DND-41 (cell line): ENCODE data around the gene IL12RB2.

Source experiments
- ATAC-seq: fragments of 200-7000 bp; cut with Tn5 transposase; 3 replicates; pipeline ENCODE4 v1.9.1; 2021; ENCODE audit warnings: low read depth; ENCODE audit not compliant: insufficient read depth
- DNase-seq: peaks from one replicate; pipeline ENCODE4 v3.0.0-alpha.2; 2020
- H2AFZ ChIP-seq: 2 replicates; pipeline ENCODE4 v1.6.0; 2012; ENCODE audit warnings: low read depth, low read length
- H3K27ac ChIP-seq: 2 replicates; pipeline ENCODE4 v1.5.1; 2012; ENCODE audit warnings: low read length, inconsistent platforms
- H3K27me3 ChIP-seq: fragments of 200-600 bp; sonication (generic); 2 replicates; pipeline ENCODE4 v1.6.0; 2012; ENCODE audit warnings: low read length, mild to moderate bottlenecking, inconsistent platforms; ENCODE audit not compliant: insufficient read depth, poor library complexity
- H3K36me3 ChIP-seq: 2 replicates; pipeline ENCODE4 v1.5.1; 2012; ENCODE audit warnings: low read length, inconsistent platforms; ENCODE audit not compliant: insufficient read depth
- H3K4me1 ChIP-seq: 2 replicates; pipeline ENCODE4 v1.5.1; 2012; ENCODE audit warnings: mild to moderate bottlenecking, low read length; ENCODE audit not compliant: insufficient read depth
- H3K4me2 ChIP-seq: 2 replicates; pipeline ENCODE4 v1.6.0; 2012; ENCODE audit warnings: mild to moderate bottlenecking, moderate library complexity, low read length, inconsistent platforms; ENCODE audit not compliant: insufficient read depth
- H3K4me3 ChIP-seq, 2 experiments: fragments of 200-600 bp in 1 of 2; shearing (Covaris generic) in 1 of 2; 2 replicates each; pipeline ENCODE4 v1.5.1; 2012 to 2016; ENCODE audit warnings: inconsistent platforms in 2 of 2, low read length in 2 of 2, mild to moderate bottlenecking in 2 of 2, low read depth in 1 of 2, moderate library complexity in 1 of 2
- H3K79me2 ChIP-seq: 2 replicates; pipeline ENCODE4 v1.6.0; 2012; ENCODE audit warnings: low read length, inconsistent platforms; ENCODE audit not compliant: insufficient read depth
- H3K9ac ChIP-seq: 2 replicates; pipeline ENCODE4 v1.6.0; 2012; ENCODE audit warnings: low read depth, mild to moderate bottlenecking, inconsistent platforms, low read length, moderate library complexity
- H3K9me3 ChIP-seq: 2 replicates; pipeline ENCODE4 v1.5.1; 2012; ENCODE audit warnings: low read length, moderate library complexity, mild to moderate bottlenecking, inconsistent platforms; ENCODE audit not compliant: insufficient read depth, severe bottlenecking
- H4K20me1 ChIP-seq: 2 replicates; pipeline ENCODE4 v1.6.0; 2012; ENCODE audit warnings: low read length; ENCODE audit not compliant: insufficient read depth
- CTCF ChIP-seq: IDR thresholded peaks from 2 replicates; pipeline ENCODE4 v1.5.1; 2012; ENCODE audit warnings: borderline replicate concordance, low read length, moderate library complexity, mild to moderate bottlenecking; ENCODE audit not compliant: poor library complexity, severe bottlenecking; ENCODE audit errors: extremely low read depth
- EZH2 ChIP-seq: IDR thresholded peaks from 3 replicates; pipeline ENCODE4 v1.6.1; 2012; ENCODE audit warnings: borderline replicate concordance, low read depth, mild to moderate bottlenecking, moderate library complexity, low read length, inconsistent platforms; ENCODE audit not compliant: severe bottlenecking

IL12RB2 gene

GRCh38 chr1:67383999-67384638 is 76.4 kb downstream of the IL12RB2 start:
- Histone ChIP-seq H4K20me1 (no peaks in the 10 kb centered on the region), H3K27me3 (no peaks in the 10 kb centered on the region), H3K9ac (no peak overlapping the region), H3K36me3 (no peaks in the 10 kb centered on the region), H3K4me3 (no peak overlapping the region), H3K9me3 (peaks cover 21% of the 10 kb centered on the region), H3K27ac (no peak overlapping the region), H2AFZ (no peak overlapping the region), H3K79me2 (no peaks in the 10 kb centered on the region), H3K4me1 (no peaks in the 10 kb centered on the region), H3K4me2 (no peak overlapping the region)
- no peak for TF ChIP-seq EZH2
- TF ChIP-seq CTCF: no peak
- ATAC-seq: no peak
- DNase-seq: no peak

GRCh38 chr1:67390041-67390887 is 82.6 kb downstream of the IL12RB2 start:
- DNase-seq (no peak), ATAC-seq (no peak)
- Histone ChIP-seq H2AFZ (no peak overlapping the region), H4K20me1 (peaks cover 6% of the 10 kb centered on the region; the same call in 1 of the 2 replicates), H3K27ac (no peak overlapping the region), H3K36me3 (no peaks in the 10 kb centered on the region), H3K4me2 (no peak overlapping the region), H3K79me2 (no peaks in the 10 kb centered on the region), H3K9ac (no peak overlapping the region), H3K27me3 (no peaks in the 10 kb centered on the region), H3K4me3 (no peak overlapping the region), H3K9me3 (peaks cover 5% of the 10 kb centered on the region), H3K4me1 (peaks cover 25% of the 10 kb centered on the region)
- no peak for TF ChIP-seq CTCF

- Histone ChIP-seq H3K9ac (peak overlapping the region; percentile 30), H3K9me3 (no peaks in the 10 kb centered on the region), H2AFZ (no peak overlapping the region), H3K27me3 (no peaks in the 10 kb centered on the region), H4K20me1 (peaks cover 6% of the 10 kb centered on the region; the same call in 1 of the 2 replicates), H3K4me3 (peak overlapping the region in 1 of 2 experiments; percentile 25; a peak in 1 of 4 replicates), H3K4me1 (peaks cover 25% of the 10 kb centered on the region), H3K36me3 (no peaks in the 10 kb centered on the region), H3K27ac (peak overlapping the region; percentile 75), H3K4me2 (peak overlapping the region; percentile 54), H3K79me2 (no peaks in the 10 kb centered on the region)
- peak; percentile 90 for ATAC-seq
- no peak for TF ChIP-seq EZH2
- TF ChIP-seq CTCF: no peak
- peak; percentile 86 for DNase-seq
Observed at GRCh38 chr1:67393240-67393639, 85.6 kb downstream of the IL12RB2 start.
